Measurements from ENCODE around the gene FCRL5.
"Not testable (repeated sequence)": the region's sequence is repeated elsewhere in the genome, so short reads cannot be mapped to it uniquely, and the experiment has no call there.

Gene FCRL5

DNA sequence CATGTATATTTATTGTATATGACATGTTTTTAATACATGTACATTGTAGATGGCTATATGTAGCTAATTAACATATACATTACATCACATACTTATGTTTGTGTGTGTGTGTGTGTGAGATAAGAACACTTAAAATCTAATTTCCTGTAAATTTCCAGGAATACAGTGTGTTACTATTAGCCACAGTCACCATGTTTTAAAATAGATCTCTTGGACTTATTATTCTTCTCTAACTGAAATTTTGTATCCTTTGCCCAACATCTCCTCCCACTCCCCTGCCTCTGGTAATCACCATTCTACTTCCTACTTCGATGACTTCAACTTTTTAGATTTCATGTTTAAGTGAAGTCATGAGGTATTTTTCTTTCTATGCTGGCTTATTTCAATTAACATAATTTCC, 64.8 kb downstream of the FCRL5 start:
- no peak for DNase-seq (ENCODE audit: low read depth in 2 of 2)

GRCh38 chr1:157487096-157487495, 65.2 kb downstream of the FCRL5 start:
- no peak for DNase-seq (ENCODE audit: low read depth in 2 of 2)

GRCh38 chr1:157486400-157486799, 65.9 kb downstream of the FCRL5 start:
- not testable (repeated sequence) for DNase-seq (ENCODE audit: low read depth in 2 of 2)

DNA sequence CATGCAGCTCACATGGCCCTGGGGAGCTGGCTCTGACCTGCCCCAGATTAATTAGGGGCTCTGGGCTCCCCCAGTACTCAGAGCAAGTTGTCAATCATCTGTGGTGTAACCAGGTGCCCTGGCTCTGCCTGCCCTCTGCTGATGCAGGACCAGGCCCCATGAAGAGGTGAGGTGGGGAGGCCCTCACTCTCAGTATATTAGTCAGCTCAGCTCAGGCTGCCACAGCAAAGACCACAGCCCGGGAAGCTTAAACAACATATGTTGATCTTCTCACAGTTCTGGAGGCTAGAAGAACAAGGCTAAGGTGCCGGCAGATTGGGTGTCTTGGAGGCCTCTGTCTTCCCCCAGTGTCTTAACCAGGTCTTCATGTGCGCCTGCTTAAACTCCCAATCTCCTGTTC, 66.5 kb downstream of the FCRL5 start:
- DNase-seq (ENCODE audit: low read depth in 2 of 2): no peak

DNA sequence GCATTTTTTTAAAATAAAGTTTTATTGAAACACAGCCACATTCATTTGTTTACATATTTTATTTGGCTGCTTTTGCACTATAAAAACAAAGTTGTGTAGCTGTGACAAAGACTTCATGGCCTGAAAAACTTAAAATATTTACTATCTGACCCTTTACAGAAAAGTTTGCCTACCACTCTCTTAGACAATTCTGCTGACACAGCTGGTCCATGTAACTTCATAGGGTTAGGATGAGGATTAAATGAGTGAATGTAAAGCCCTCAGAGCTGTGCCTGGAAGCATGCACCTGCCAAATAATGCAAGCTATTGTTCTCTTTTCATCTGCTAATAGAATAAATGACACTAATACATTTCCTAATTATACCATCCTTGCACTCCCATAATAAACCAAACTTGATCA, 67.7 kb downstream of the FCRL5 start:
- no peak for DNase-seq (ENCODE audit: low read depth in 2 of 2)

DNA sequence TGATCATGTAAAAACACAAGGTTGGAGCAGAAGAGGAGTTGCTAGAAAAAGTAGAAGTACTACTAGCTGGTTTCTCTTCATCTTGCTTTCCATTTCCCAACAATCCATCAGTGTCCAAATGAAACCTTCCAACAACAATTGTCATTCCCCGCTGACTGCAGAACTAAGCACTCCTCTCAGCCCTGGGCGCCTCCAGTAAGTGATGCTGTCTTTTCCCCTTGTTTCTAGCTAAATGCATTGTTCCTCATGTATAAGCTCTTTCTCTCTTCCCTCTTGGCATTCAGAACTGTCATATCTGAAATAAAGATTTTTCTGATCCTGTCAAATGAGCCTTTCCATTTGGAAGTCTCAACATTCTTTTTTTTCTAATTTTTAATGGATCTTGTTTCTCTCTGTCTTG, 68.7 kb downstream of the FCRL5 start:
- DNase-seq (ENCODE audit: low read depth in 2 of 2): no peak

GRCh38 chr1:157482717-157483116, 69.6 kb downstream of the FCRL5 start:
- DNase-seq (ENCODE audit: low read depth in 2 of 2): no peak

- no peak for DNase-seq (ENCODE audit: low read depth in 2 of 2)
Measured at GRCh38 chr1:157482174-157482573, 70.1 kb downstream of the FCRL5 start.

DNA sequence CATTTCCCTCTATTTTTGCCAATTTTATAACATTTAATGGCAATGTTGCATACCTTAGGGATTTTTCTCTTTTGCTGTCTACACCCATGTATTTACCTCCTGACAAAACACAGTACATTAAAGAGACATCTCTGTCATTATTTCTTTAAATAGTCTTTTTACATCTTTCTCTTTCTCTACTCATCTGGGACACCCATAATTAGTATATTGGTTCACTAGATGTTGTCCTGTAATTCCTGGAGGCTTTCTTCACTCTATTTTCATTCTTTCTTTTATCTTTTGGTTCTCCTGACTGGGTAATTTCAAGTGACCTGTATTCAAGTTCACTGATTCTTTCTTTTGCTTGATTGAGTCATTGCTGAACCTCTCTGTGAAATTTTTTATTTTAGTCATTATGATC, 74.3 kb downstream of the FCRL5 start:
- no peak for DNase-seq (ENCODE audit: low read depth in 2 of 2)

DNA sequence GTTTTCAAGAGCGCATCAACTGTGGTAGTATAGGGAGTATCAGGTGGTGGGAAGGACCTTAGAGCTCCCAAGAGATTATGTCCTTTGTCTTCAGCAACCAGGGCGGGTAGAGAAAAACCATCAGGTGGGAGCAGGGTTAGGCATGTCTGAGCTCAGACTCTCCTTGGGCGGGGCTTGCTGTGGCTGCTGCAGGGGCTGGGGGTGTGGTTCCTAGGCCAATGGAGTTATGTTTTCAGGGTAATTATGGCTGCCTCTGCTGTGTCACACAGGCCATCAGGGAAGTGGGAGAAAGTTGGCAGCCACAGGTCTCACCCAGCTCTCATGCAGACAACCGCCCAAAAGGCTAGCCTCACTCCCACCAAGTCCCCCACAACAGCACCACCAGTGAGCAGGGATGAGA, 74.9 kb downstream of the FCRL5 start:
- DNase-seq (ENCODE audit: low read depth in 2 of 2): no peak

- no peak for DNase-seq (ENCODE audit: low read depth in 2 of 2)
Measured at GRCh38 chr1:157472959-157473358, 79.4 kb downstream of the FCRL5 start.

DNA sequence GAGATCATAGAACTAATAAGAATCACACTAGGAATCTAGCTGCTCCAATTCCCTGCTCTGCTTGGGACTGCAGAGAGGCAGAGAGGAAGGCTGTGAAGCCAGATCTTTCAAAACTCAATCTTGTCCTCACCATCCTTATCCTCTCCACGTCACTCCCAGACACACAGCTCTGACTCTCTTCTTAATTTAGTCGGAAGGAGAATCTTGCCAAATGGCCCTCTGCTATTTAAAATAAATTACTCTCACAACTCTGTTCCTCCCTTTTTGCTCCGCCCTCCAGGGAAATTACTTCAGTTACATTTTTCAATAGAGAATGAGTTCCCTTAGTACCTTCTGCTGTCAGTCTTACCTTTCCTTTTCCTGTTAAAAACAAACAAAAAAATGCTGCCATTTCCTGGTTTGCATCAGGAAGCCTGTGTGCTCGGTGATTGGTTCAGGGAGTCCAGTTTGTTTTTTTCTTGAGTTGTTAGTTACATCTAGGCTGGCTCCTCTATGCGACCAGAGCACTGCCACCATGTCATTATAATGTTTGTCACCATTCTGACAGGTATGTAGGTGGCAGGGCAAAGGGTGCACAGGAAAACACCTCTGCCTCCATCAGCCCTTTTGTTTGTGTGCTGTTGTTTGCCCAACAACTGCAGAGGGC, 80.1 kb downstream of the FCRL5 start:
- DNase-seq (ENCODE audit: low read depth in 2 of 2): no peak

DNA sequence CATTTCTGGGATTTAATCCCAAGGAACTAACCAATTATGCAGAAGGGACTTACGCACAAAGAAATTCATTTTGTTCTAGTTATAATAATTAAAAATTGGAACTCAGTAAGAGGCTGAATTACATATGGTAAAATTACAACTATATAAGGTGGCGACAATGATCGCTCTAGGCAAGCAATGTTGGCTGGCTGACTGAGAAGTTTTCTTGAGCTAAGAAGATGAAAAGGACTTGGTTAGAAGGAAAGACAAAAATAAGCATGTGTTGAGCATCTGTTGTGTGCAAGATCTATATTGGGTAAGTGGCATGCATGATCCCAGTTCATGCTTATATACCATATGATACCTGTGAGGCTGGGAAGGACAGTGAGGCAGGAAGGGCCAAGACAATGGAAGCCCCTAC, 80.8 kb downstream of the FCRL5 start:
- no peak for DNase-seq (ENCODE audit: low read depth in 2 of 2)

- no peak for DNase-seq (ENCODE audit: low read depth in 2 of 2)
Measured at GRCh38 chr1:157469752-157470675, 82.3 kb downstream of the FCRL5 start.

- no peak for DNase-seq (ENCODE audit: low read depth in 2 of 2)
Measured at GRCh38 chr1:157469300-157469699, 83.0 kb downstream of the FCRL5 start.

- DNase-seq (ENCODE audit: low read depth in 2 of 2): no peak
Measured at GRCh38 chr1:157466011-157466410, 86.3 kb downstream of the FCRL5 start.
